ENCODE results near the gene UBASH3B. TPM values are rescaled to one million over a fixed set of nuclear protein-coding genes. Genes with fewer than 3 reads are reported as not detected.

The UBASH3B gene
- total and polyA plus RNA-seq, 11 donors = 0.72 to 19.0 (median 1.7) TPM

- no peaks in the 10 kb centered on the region for H3K27me3 ChIP-seq
- H3K27ac ChIP-seq = no peak overlapping the region
- no peaks in the 10 kb centered on the region for H3K9me3 ChIP-seq
- no peak for DNase-seq
- 77 to 92% (median 83%) methylated on average over 3 of the region's 3 CpGs for WGBS, 4 donors
- intact Hi-C loops (cut with DNase I) = no loop called here
- TF ChIP-seq CTCF (IDR thresholded peaks at IDR 0.05) = no peak
- no peak for TF ChIP-seq POLR2A (IDR thresholded peaks at IDR 0.05)
- peaks cover 0 to 62% (median 0%) of the 10 kb centered on the region in 9 donors for H3K36me3 ChIP-seq
- H3K4me3 ChIP-seq = no peak overlapping the region
- no peak for ATAC-seq
- H3K4me1 ChIP-seq = peaks cover 0 to 6% (median 3%) of the 10 kb centered on the region in 12 donors
Measured at GRCh38 chr11:122789907-122790306, 134.4 kb downstream of the UBASH3B start.

GRCh38 chr11:122791411-122791810 lies 135.9 kb downstream of the UBASH3B start:
- ATAC-seq = no peak
- WGBS, 4 donors = 89 to 97% (median 94%) methylated on average over 2 of the region's 2 CpGs
- Histone ChIP-seq H3K36me3 (peaks cover 0 to 68% (median 0%) of the 10 kb centered on the region in 9 donors), H3K4me1 (no peaks in the 10 kb centered on the region), H3K27ac (no peak overlapping the region), H3K27me3 (no peaks in the 10 kb centered on the region), H3K4me3 (no peak overlapping the region), H3K9me3 (no peaks in the 10 kb centered on the region)
- DNase-seq = no peak
- TF ChIP-seq POLR2A (IDR thresholded peaks at IDR 0.05) = no peak
- TF ChIP-seq CTCF (IDR thresholded peaks at IDR 0.05) = no peak
- intact Hi-C loops (cut with DNase I) = no loop called here

GRCh38 chr11:122791836-122792235 lies 136.3 kb downstream of the UBASH3B start:
- TF ChIP-seq CTCF (IDR thresholded peaks at IDR 0.05) = no peak
- no peak for TF ChIP-seq POLR2A (IDR thresholded peaks at IDR 0.05)
- Histone ChIP-seq H3K4me3 (no peak overlapping the region), H3K27ac (no peak overlapping the region), H3K27me3 (no peaks in the 10 kb centered on the region), H3K9me3 (no peaks in the 10 kb centered on the region), H3K4me1 (no peaks in the 10 kb centered on the region), H3K36me3 (peaks cover 0 to 72% (median 3%) of the 10 kb centered on the region in 9 donors)
- intact Hi-C loops (cut with DNase I) = no loop called here
- no peak for DNase-seq
- ATAC-seq = no peak
- 80 to 86% (median 82%) methylated on average over 7 to 8 of the region's 8 CpGs for WGBS, 4 donors

GRCh38 chr11:122793515-122793914 lies 138.0 kb downstream of the UBASH3B start:
- intact Hi-C loops (cut with DNase I) = no loop called here
- Histone ChIP-seq H3K9me3 (no peaks in the 10 kb centered on the region), H3K36me3 (peaks cover 0 to 77% (median 10%) of the 10 kb centered on the region in 9 donors), H3K4me1 (no peaks in the 10 kb centered on the region), H3K27me3 (no peaks in the 10 kb centered on the region), H3K27ac (no peak overlapping the region), H3K4me3 (no peak overlapping the region)
- WGBS, 4 donors = 54 to 70% (median 60%) methylated on average over 3 of the region's 3 CpGs
- TF ChIP-seq POLR2A (IDR thresholded peaks at IDR 0.05) (no peak), CTCF (IDR thresholded peaks at IDR 0.05) (no peak)
- DNase-seq = no peak
- no peak for ATAC-seq
